Thyroid gland (tissue), 4 donors: ENCODE results near the gene EXOC8. TPM values are rescaled to one million over a fixed set of nuclear protein-coding genes. Genes with fewer than 3 reads are reported as not detected.

Experiments
- DNase-seq, 2 donors: peaks; one replicate each; pipeline ENCODE4 v3.0.0-alpha.2; 2019
- H3K27ac ChIP-seq, 3 donors: fragments of 200-600 bp; sonication (generic); 1 replicate in 2 of 3; 2 replicates in 1 of 3; pipeline ENCODE4 v1.5.1; 2016 to 2019; ENCODE audit warnings: mild to moderate bottlenecking in 1 of 3, moderate library complexity in 1 of 3
- H3K27me3 ChIP-seq: fragments of 200-600 bp; sonication (generic); one replicate; pipeline ENCODE4 v1.5.1; 2019
- H3K36me3 ChIP-seq, 2 donors: fragments of 200-600 bp; sonication (generic); one replicate each; pipeline ENCODE4 v1.5.1; 2016 to 2019
- H3K4me1 ChIP-seq, 2 donors: fragments of 200-600 bp; sonication (generic); one replicate each; pipeline ENCODE4 v1.5.1; 2017 to 2019
- H3K4me3 ChIP-seq, 3 donors: fragments of 200-600 bp; sonication (generic); replicated peaks in 1 of 3; 1 replicate in 2 of 3; 2 replicates in 1 of 3; pipeline ENCODE4 v1.5.1; 2016; ENCODE audit warnings: mild to moderate bottlenecking in 1 of 3
- H3K9me3 ChIP-seq: fragments of 200-600 bp; sonication (generic); one replicate; pipeline ENCODE4 v1.5.1; 2017
- POLR2A ChIP-seq, 2 donors: fragments of 450-650 bp; IDR thresholded peaks; one replicate each; pipeline ENCODE4 v1.6.1; 2017; ENCODE audit warnings: antibody characterized with exemption in 2 of 2, mild to moderate bottlenecking in 2 of 2, moderate library complexity in 1 of 2
- WGBS, 2 donors: methylation state at CpG; one replicate each; pipeline ENCODE4 v1.1.5; 2017; 5-methylcytosine and 5-hydroxymethylcytosine counted together
- intact Hi-C: fragments of 100-400 bp; cut with DNase I; formaldehyde crosslinking; loops from one replicate; pipeline ENCODE4 v1.15.1; 2023
- total RNA-seq, 4 donors: library from RNA; depleted of rRNA; stranded (reverse); fragments of >200 nt; gene quantifications; one replicate each; pipeline ENCODE4 v1.2.3, GENCODE V29; 2016
- TF ChIP-seq, protein P1 (sequence below), 6 experiments: fragments of 200-600 bp in 3 of 6; fragments of 450-650 bp in 3 of 6; sonication (generic) in 3 of 6; IDR thresholded peaks; one replicate each; pipeline ENCODE4 v1.5.1; 2016 to 2019; ENCODE audit warnings: antibody characterized with exemption in 6 of 6, mild to moderate bottlenecking in 2 of 6, inconsistent platforms in 1 of 6, moderate library complexity in 1 of 6

EXOC8 gene
- total RNA-seq, 4 donors from 2014 or later = 15.9 to 30.5 (median 18.6) TPM

DNA sequence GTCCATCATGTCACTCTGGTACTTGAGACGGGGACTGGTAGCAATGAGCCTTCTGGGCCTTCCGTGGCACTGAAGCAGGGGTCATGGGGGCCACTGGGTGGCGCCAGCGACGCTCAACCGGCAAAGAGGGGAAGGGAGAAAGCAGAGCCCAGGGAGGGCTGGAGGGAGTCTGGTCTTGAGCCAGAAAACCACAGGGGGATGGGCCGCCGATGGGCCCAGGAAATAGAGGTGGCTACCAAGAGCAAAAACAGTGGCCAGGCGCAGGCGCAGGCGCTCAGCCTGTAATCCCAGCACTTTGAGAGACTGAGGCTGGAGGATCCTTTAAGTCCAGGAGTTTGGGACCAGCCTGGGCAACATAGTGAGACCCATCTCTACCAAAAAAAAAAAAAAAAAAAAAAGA lies 21.8 kb downstream of the EXOC8 start:
- 25 to 38% methylated on average over 6 to 11 of the region's 11 CpGs for WGBS, 2 donors
- intact Hi-C loops = no loop called here
- peak in 1 of 2 donors; percentile 12 for DNase-seq

DNA sequence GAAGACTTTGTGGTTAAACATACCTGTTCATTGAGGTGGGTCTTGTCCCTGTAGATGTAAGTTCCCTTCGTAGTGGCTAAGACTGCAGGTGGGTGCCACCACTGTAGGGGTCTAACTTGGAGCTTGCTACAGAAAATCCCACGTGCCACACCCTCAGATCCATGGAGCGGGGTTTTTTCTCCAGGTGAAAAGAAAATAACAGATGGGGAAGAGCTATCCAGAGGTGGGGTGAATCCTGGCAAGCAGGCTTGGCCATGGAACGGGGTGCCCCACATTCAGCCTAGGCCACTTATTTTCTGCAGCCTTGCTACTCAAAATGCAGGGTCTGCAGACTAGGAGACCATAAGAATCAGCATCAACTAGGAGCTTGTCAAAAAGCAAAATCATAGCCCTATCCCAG lies 24.0 kb downstream of the EXOC8 start:
- H3K9me3 ChIP-seq = no peaks in the 10 kb centered on the region
- no peak overlapping the region for H3K4me3 ChIP-seq
- no peaks in the 10 kb centered on the region for H3K36me3 ChIP-seq
- 81 to 82% methylated on average over 4 of the region's 4 CpGs for WGBS, 2 donors
- H3K4me1 ChIP-seq = no peaks in the 10 kb centered on the region
- TF ChIP-seq POLR2A (IDR thresholded peaks at IDR 0.05) = no peak
- TF ChIP-seq, protein P1, sequence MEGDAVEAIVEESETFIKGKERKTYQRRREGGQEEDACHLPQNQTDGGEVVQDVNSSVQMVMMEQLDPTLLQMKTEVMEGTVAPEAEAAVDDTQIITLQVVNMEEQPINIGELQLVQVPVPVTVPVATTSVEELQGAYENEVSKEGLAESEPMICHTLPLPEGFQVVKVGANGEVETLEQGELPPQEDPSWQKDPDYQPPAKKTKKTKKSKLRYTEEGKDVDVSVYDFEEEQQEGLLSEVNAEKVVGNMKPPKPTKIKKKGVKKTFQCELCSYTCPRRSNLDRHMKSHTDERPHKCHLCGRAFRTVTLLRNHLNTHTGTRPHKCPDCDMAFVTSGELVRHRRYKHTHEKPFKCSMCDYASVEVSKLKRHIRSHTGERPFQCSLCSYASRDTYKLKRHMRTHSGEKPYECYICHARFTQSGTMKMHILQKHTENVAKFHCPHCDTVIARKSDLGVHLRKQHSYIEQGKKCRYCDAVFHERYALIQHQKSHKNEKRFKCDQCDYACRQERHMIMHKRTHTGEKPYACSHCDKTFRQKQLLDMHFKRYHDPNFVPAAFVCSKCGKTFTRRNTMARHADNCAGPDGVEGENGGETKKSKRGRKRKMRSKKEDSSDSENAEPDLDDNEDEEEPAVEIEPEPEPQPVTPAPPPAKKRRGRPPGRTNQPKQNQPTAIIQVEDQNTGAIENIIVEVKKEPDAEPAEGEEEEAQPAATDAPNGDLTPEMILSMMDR (IDR thresholded peaks at IDR 0.05) = no peak
- H3K27ac ChIP-seq = no peak overlapping the region
- DNase-seq = no peak
- no peaks in the 10 kb centered on the region for H3K27me3 ChIP-seq
- intact Hi-C loops = no loop called here

More for the DNA sequence above, 21.8 kb downstream of the EXOC8 start:
- TF ChIP-seq POLR2A (IDR thresholded peaks at IDR 0.05) = no peak
- TF ChIP-seq, protein P1 (IDR thresholded peaks at IDR 0.05) = peak in 3 of 6 experiments; percentile 15 to 39 (median 26)
- Histone ChIP-seq H3K27ac (no peak overlapping the region), H3K36me3 (no peaks in the 10 kb centered on the region), H3K4me1 (no peaks in the 10 kb centered on the region), H3K4me3 (no peak overlapping the region), H3K9me3 (no peaks in the 10 kb centered on the region), H3K27me3 (no peaks in the 10 kb centered on the region)

DNA sequence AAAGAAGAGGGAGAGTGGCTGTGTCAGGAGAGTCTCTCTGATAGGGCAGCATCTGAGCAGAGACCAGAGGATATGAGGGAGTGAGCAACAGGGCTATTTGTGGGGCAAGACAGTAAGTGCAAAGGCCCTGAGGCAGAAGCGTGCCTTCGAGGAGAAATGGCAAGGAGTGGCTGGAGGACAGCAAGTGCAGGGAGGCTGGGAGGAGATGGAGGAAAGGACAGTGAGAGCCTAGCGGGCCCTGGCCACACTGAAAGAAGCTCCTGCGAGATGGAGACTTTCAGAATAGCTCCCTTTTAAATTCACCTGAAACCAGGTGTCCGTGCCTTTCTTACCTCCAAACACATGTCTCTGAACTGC lies 25.2 kb downstream of the EXOC8 start:
- intact Hi-C loops = no loop called here
- no peaks in the 10 kb centered on the region for H3K27me3 ChIP-seq
- H3K4me1 ChIP-seq = no peaks in the 10 kb centered on the region
- no peak overlapping the region for H3K27ac ChIP-seq
- no peaks in the 10 kb centered on the region for H3K9me3 ChIP-seq
- H3K4me3 ChIP-seq = no peak overlapping the region
- TF ChIP-seq, protein P1 (IDR thresholded peaks at IDR 0.05) = no peak
- no peak for TF ChIP-seq POLR2A (IDR thresholded peaks at IDR 0.05)
- no peaks in the 10 kb centered on the region for H3K36me3 ChIP-seq
- DNase-seq = no peak
- 94 to 97% methylated on average over 5 of the region's 5 CpGs for WGBS, 2 donors

DNA sequence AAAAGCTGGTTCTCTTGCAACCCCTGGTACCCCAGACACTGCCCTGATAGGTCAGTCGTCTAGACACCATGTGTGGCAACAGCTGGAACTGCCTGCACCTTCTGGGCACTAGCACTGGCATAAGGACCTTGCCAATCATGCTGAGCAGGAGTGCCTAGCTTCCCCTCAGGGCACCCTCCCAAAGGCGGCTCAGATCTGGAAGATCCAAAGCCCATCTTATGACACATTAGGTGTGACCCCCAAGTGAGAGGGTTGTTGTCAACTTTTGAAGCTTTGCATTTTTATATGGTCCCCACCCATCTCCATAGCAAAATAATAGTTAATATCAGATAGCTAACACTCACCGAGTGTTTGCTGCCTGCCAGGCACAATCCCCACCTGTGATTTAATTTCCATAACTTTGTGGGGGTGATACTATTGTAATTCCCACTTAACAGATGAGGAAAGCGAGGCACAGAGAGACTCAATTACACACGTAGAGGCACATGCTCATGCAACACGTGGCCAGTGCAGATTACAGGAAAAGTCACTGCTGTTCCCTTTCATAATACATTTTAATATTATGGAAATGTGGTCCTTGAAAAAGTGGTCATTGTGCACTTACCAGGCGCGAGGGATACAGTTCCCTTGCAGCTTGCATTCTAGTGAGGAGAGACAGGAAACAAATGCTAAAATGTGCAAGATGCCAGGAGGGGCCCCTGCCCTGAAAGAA lies 25.8 kb downstream of the EXOC8 start:
- no peak for TF ChIP-seq POLR2A (IDR thresholded peaks at IDR 0.05)
- TF ChIP-seq, protein P1 (IDR thresholded peaks at IDR 0.05) = no peak
- 79% methylated on average over 8 of the region's 8 CpGs for WGBS, 2 donors
- Histone ChIP-seq H3K4me1 (no peaks in the 10 kb centered on the region), H3K27me3 (no peaks in the 10 kb centered on the region), H3K4me3 (no peak overlapping the region), H3K9me3 (no peaks in the 10 kb centered on the region), H3K36me3 (no peaks in the 10 kb centered on the region), H3K27ac (no peak overlapping the region)
- intact Hi-C loops = no loop called here
- no peak for DNase-seq

DNA sequence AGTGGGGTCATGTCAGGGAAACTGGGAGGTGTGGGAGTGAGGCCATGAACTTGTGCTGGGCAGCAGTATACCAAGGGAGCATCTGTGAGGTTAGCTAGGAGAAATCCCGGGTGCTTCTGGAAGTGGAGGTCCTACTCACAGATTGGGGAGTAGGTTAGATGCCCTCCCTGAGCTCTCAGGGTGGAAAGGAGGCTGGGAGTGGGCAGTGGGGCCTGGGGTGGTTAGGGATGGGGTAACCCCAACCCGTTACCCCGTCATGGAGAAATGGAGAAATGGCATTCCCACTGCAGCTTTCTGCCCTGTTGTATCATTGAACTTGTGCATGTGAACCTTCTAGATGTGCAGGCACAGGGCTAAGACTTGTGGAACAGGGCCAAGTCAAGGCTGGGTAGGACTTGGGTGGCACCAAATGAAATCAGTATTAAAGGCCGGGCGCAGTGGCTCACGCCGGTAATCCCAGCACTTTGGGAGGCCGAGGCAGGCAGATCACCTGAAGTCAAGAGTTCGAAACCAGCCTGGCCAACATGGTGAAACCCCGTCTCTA lies 27.2 kb downstream of the EXOC8 start:
- H3K27me3 ChIP-seq = no peaks in the 10 kb centered on the region
- H3K27ac ChIP-seq = no peak overlapping the region
- no peaks in the 10 kb centered on the region for H3K36me3 ChIP-seq
- no peak overlapping the region for H3K4me3 ChIP-seq
- TF ChIP-seq POLR2A (IDR thresholded peaks at IDR 0.05) = no peak
- TF ChIP-seq, protein P1 (IDR thresholded peaks at IDR 0.05) = no peak
- WGBS, 2 donors = 97 to 98% methylated on average over 10 of the region's 10 CpGs
- intact Hi-C loops = no loop called here
- H3K9me3 ChIP-seq = no peaks in the 10 kb centered on the region
- no peaks in the 10 kb centered on the region for H3K4me1 ChIP-seq
- no peak for DNase-seq
